A673 (cell line): ENCODE data around the gene NPRL2. TPM values are rescaled to one million over a fixed set of nuclear protein-coding genes. Genes with fewer than 3 reads are reported as not detected.

Source experiments
- BruUV-seq: library from RNA; stranded (reverse); fragments of 400-500 nt; replicated peaks from 2 replicates; lab custom pipeline; 2021; lab: Mats Ljungman, UMichigan
- CTCF ChIA-PET: fragments of 300-600 bp; sonication (Branson Sonifier 250); formaldehyde crosslinking; loops from one replicate; lab custom pipeline; 2022; ENCODE audit warnings: antibody characterized with exemption; lab: Charles Lee
- POLR2A ChIA-PET: fragments of 300-600 bp; sonication (Branson Sonifier 250); formaldehyde crosslinking; loops from one replicate; lab custom pipeline; 2022; ENCODE audit warnings: antibody characterized with exemption; ENCODE audit not compliant: low non-redundant PET; lab: Charles Lee
- DNase-seq: peaks from one replicate; pipeline ENCODE4 v3.0.0-alpha.2; 2015; ENCODE audit warnings: low spot score
- H3K27ac ChIP-seq: fragments of 200-600 bp; sonication (generic); 2 replicates; pipeline ENCODE4 v1.5.1; 2016; ENCODE audit warnings: mixed run types, low read depth, mild to moderate bottlenecking, mixed read lengths, antibody characterized with exemption, low read length; ENCODE audit not compliant: poor library complexity, severe bottlenecking
- H3K27me3 ChIP-seq: fragments of 200-600 bp; sonication (generic); replicated peaks from 2 replicates; pipeline ENCODE4 v1.6.1; 2017; ENCODE audit warnings: mixed run types, low read depth, mild to moderate bottlenecking, mixed read lengths, antibody characterized with exemption, low read length; ENCODE audit not compliant: insufficient read depth, poor library complexity
- H3K36me3 ChIP-seq: fragments of 200-600 bp; sonication (generic); 2 replicates; pipeline ENCODE4 v1.6.1; 2016; ENCODE audit warnings: mixed run types, mild to moderate bottlenecking, mixed read lengths, antibody characterized with exemption, low read length; ENCODE audit not compliant: insufficient read depth, poor library complexity, severe bottlenecking
- H3K4me1 ChIP-seq: fragments of 200-600 bp; sonication (generic); 2 replicates; pipeline ENCODE4 v1.6.1; 2017; ENCODE audit warnings: mixed run types, mild to moderate bottlenecking, mixed read lengths, antibody characterized with exemption, low read length; ENCODE audit not compliant: insufficient read depth, poor library complexity, severe bottlenecking
- H3K4me3 ChIP-seq: fragments of 200-600 bp; sonication (generic); 2 replicates; pipeline ENCODE4 v1.5.1; 2016; ENCODE audit warnings: low read depth, mixed run types, mild to moderate bottlenecking, mixed read lengths, low read length; ENCODE audit not compliant: poor library complexity, severe bottlenecking
- H3K9me3 ChIP-seq: fragments of 200-600 bp; sonication (generic); 2 replicates; pipeline ENCODE4 v1.6.1; 2016; ENCODE audit warnings: mixed run types, low read depth, mild to moderate bottlenecking, mixed read lengths, antibody characterized with exemption, low read length; ENCODE audit not compliant: poor library complexity, severe bottlenecking
- EZH2 ChIP-seq: fragments of 200-600 bp; sonication (generic); IDR thresholded peaks from 2 replicates; pipeline ENCODE4 v1.6.1; 2017; ENCODE audit warnings: borderline replicate concordance, low read depth, mild to moderate bottlenecking, mixed read lengths, antibody characterized with exemption, low read length; ENCODE audit not compliant: poor library complexity, severe bottlenecking
- intact Hi-C: fragments of 100-400 bp; cut with micrococcal nuclease; formaldehyde crosslinking; loops from one replicate; pipeline ENCODE4 v1.10.0; 2022; ENCODE audit not compliant: unreplicated experiment
- total RNA-seq: library from RNA; stranded (reverse); gene quantifications from 2 replicates; pipeline ENCODE4 v1.2.3, GENCODE V29; 2021
- TF ChIP-seq, protein P1 (sequence below): fragments of 300-800, 200-600 bp; sonication (generic); conservative IDR thresholded peaks from 2 replicates; pipeline ENCODE4 v1.5.1; 2017; ENCODE audit warnings: low read depth, mild to moderate bottlenecking, antibody characterized with exemption, low read length, moderate library complexity, mixed read lengths

The NPRL2 gene
- total RNA-seq, 1 experiment from 2014 or later, result 16.0 TPM

GRCh38 chr3:50356553-50356952 lies 6.0 kb upstream of the NPRL2 start:
- Histone ChIP-seq H3K27me3 (no peaks in the 10 kb centered on the region), H3K4me1 (no peaks in the 10 kb centered on the region), H3K36me3 (peaks cover 3% of the 10 kb centered on the region), H3K9me3 (no peaks in the 10 kb centered on the region), H3K4me3 (no peak overlapping the region), H3K27ac (no peak overlapping the region)
- no TSS peak for BruUV-seq
- DNase-seq, result no peak
- intact Hi-C loops, result no loop called here
- CTCF ChIA-PET, result interaction anchor here (0.6 kb wide), 1 partner anchor 178 kb away, joined by 7 read pairs; no protein-coding TSS in a partner anchor
- POLR2A ChIA-PET, result no interaction called here
- TF ChIP-seq, protein P1, sequence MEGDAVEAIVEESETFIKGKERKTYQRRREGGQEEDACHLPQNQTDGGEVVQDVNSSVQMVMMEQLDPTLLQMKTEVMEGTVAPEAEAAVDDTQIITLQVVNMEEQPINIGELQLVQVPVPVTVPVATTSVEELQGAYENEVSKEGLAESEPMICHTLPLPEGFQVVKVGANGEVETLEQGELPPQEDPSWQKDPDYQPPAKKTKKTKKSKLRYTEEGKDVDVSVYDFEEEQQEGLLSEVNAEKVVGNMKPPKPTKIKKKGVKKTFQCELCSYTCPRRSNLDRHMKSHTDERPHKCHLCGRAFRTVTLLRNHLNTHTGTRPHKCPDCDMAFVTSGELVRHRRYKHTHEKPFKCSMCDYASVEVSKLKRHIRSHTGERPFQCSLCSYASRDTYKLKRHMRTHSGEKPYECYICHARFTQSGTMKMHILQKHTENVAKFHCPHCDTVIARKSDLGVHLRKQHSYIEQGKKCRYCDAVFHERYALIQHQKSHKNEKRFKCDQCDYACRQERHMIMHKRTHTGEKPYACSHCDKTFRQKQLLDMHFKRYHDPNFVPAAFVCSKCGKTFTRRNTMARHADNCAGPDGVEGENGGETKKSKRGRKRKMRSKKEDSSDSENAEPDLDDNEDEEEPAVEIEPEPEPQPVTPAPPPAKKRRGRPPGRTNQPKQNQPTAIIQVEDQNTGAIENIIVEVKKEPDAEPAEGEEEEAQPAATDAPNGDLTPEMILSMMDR, result no peak
- no peak for TF ChIP-seq EZH2

DNA sequence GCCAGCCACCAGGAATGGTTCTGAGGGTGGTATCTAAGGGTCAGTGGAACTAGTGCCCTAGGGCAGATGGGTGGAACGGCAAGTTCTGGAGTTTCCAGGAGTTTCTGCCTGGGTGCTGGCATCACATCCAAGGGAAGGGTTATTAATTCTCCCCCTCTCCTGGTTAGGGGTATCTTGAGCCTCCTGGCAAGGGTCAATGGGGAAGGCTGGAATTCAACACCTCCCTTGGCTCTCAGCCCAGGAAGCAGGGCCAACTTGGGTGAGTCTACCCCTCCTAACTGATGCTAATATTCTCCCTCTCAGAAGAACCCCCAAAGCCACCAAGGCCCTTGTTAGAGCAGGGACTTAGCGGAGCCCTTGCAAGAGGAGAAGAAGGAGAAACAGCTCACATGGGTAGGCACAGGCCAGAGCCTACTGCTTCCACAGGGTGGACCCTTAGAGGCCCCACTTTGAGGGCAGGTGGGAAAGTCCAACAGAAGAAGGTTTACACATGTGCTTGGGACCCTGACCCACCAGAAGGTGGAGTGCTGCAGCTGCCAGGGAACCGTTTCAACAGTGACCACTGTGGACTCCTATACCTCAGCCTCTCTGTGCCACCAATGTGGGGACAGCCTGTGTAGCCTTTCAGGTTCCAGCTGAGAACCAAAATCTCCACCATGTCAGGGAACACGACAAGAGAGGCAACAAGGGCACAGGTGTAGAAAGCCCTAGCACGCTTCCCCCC lies 5.4 kb upstream of the NPRL2 start:
- no peak for DNase-seq
- H3K27me3 ChIP-seq, result no peaks in the 10 kb centered on the region
- peaks cover 5% of the 10 kb centered on the region for H3K4me1 ChIP-seq
- intact Hi-C loops, result no loop called here
- BruUV-seq, result no TSS peak
- peaks cover 3% of the 10 kb centered on the region for H3K36me3 ChIP-seq
- no peak overlapping the region for H3K27ac ChIP-seq
- no peaks in the 10 kb centered on the region for H3K9me3 ChIP-seq
- ChIA-PET POLR2A (no interaction called here), CTCF (no interaction called here)
- no peak overlapping the region for H3K4me3 ChIP-seq
- TF ChIP-seq, protein P1, result no peak
- TF ChIP-seq EZH2, result no peak

DNA sequence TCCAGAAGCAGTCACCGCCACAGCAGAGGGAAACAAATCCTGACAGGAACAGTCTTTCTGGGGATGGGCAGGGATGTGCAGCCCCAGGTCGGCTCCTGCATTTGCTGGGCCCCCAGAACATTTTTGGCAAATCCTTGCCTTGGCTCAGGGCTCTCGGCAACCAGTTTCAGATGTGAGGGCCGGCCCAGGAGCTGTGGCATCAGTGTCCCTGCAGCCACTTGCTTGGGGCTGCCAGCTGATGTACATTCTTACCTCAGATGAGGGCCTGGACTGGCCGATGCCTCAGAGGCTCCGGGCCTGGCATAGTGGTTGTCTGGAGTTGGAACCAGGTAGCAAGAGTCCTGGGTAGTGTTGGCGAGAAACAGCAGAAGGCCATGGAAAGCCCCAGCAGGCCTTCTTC lies 4.3 kb upstream of the NPRL2 start:
- POLR2A ChIA-PET, result no interaction called here
- no peaks in the 10 kb centered on the region for H3K9me3 ChIP-seq
- no peaks in the 10 kb centered on the region for H3K27me3 ChIP-seq
- peaks cover 3% of the 10 kb centered on the region for H3K36me3 ChIP-seq
- H3K4me3 ChIP-seq, result no peak overlapping the region
- intact Hi-C loops, result loop anchor here (5.0 kb wide), 1 partner anchor 187 kb away; no protein-coding TSS in a partner anchor
- peaks cover 5% of the 10 kb centered on the region for H3K4me1 ChIP-seq
- no TSS peak for BruUV-seq
- H3K27ac ChIP-seq, result no peak overlapping the region
- TF ChIP-seq, protein P1, result no peak
- TF ChIP-seq EZH2, result no peak
- DNase-seq, result no peak
- CTCF ChIA-PET, result no interaction called here
